Hippocampal formation (tissue), 2 donors: ENCODE measurements around the gene PRRG4.
"Not testable (repeated sequence)": the region's sequence is repeated elsewhere in the genome, so short reads cannot be mapped to it uniquely, and the experiment has no call there.

Source experiments
- DNase-seq, 2 donors: peaks; one replicate each; lab custom pipeline; 2025; lab: John Stamatoyannopoulos, UW

Gene PRRG4

DNA sequence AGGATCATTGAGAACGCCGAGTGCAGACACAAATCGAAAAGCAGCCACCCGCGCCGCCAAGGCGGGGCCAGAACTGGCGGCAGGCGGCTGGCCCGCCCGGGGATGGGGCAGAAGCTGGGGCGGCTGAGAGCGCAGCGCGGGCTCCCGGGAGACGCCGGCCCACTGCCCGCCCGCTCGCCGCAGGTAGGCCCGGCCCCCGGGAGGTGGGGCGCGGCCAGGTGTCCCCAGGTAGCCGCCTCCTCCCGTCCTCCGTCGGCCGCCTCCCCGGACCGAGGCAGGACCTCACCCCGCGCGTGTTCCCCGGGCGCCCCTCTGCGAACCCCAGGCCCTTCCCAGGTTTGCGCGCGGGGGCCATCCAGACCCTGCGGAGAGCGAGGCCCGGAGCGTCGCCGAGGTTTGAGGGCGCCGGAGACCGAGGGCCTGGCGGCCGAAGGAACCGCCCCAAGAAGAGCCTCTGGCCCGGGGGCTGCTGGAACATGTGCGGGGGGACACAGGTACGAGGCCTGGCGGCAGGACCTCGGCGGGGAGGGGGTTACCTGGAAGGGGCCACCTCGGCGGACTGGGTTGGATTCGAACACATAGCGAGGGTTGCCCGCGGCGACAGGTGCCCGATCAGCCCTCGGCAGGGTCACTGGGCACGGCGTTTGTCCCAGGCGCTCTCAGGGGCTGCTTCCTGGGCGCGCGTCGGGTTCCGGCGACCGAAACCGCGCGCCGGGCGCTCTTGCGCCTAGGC lies at the start of gene PRRG4:
Gene PRRG4 (plus strand): TSS at position 248 of the 733 bp plus-strand sequence. CDS start 603 bp downstream, outside the sequence.
- peak; percentile 8 to 38 for DNase-seq

DNA sequence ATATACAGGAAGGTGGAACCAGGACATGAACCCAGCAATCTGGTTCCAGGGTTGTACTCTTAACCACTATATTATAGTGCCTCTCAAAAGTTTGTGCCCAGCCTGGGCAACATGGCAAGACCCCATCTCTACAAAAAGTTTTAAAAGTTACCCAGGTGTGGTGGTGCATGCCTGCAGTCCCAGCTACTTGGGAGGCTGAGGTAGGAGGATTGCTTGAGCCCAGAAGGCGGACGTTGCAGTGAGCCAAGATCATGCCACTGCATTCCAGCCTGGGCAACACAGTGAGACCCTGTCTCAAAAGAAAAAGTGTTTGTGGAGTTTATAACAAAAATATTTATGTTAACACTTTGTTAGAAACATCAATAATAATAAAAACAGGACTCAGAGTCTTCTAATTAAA lies 48.9 kb upstream of the PRRG4 start:
- not testable (repeated sequence) for DNase-seq

DNA sequence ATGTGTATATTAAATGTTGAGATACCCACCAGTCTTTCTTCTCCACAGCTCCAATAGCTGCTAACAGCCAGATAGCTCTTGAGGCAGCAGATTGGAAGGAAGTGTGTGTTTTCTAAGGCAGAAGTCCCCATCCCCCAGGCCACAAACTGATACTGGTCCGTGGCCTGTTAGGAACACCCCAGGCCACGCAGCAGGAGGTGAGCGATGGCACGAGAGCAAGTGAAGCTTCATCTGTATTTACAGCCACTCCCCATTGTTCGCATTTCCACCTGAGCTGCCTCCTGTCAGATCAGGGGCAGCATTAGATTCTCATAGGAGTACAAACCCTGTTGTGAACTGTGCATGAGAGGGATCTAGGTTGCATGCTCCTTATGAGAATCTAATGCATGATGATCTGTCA lies 48.0 kb upstream of the PRRG4 start:
- DNase-seq: no peak

DNA sequence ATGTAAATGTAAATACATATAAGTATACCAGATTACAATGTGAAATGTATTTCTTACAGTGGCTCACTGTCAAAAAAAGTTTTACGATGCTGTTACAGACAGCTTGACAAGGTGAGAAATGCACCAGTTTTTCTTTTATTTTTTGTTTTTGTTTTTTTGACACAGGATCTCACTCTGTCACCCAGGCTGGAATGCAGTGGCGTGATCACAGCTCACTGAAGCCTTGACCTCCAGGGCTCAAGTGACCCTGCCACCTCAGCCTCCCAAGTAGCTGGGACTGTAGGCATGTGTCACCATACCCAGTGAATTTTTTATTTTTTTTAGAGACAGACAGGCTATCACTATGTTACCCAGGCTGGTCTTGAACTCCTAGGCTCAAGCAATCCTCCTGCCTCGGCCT lies 44.5 kb upstream of the PRRG4 start:
- no peak for DNase-seq

DNA sequence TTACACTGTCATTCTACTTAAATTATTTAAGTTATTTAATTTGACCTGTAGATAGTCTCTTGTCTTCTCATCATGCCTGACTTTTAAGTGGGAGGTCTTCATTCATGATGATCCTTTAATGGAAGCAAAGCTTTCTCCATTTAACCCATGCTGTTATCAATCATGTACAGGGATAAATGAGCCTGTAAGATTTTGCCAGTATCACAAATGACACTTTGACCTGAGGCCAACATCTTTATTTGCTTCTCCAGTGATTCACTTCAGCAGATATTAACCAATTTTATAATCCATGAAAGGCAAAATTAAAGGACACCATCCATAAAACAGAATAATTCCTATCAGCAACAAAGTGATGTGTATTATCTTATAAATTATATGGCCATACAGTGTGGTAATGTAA lies 42.9 kb upstream of the PRRG4 start:
- DNase-seq: no peak

DNA sequence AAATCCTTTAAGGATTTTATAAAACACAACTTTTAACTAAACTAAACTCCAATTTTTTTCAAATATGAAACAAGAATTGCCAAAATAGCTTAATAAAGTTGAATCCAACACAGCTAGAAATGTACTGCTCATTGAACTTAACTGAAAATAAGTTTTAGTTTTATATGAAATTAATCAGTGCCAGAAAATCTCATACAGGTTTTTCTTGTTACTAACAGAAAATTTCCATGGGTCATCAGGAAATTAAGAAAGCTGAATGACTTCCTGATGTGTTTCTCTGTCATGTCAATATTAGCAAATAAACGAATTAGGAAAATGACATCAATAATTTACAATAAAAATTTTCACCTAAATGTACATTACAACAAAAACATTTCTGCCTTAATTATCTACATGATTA lies 38.8 kb upstream of the PRRG4 start:
- no peak for DNase-seq

DNA sequence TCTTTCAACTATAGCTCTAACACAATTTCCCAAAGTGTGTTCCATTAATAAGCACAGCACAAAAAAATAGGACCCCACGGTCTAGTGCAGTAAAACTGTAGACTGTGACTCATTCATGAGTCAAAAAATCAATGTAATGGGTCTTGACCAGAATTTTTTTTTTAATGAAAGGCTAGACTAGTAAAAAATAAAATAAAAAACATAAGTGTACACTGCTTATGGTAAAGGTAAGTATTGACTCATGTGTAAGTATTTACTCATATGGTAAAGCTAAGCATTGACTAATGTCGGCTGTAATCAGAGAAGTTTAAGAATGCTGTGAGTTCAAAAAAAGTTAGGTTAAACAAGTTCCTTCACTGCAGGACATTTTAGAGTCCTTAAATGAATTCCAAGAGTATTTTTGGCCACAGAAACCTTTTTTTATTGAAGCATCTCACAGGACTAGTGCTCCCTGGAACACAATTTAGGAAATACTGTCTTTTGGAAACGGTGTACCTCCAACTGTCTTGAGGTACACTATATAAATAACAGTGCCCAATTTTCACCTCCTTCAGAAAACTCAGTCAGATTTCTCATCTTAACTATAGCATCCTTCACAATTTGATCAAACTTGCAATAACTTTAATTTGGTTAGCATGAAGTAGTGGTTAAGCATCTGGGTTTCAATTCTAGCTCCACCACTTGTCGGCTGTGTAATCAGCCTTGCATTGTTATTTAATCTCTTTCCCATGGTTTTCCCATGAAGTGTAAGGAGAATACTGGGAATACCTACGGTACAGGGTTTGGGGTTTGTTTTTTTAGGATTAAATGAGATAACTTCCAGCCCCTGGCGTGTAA lies 37.4 kb upstream of the PRRG4 start:
- DNase-seq: no peak

DNA sequence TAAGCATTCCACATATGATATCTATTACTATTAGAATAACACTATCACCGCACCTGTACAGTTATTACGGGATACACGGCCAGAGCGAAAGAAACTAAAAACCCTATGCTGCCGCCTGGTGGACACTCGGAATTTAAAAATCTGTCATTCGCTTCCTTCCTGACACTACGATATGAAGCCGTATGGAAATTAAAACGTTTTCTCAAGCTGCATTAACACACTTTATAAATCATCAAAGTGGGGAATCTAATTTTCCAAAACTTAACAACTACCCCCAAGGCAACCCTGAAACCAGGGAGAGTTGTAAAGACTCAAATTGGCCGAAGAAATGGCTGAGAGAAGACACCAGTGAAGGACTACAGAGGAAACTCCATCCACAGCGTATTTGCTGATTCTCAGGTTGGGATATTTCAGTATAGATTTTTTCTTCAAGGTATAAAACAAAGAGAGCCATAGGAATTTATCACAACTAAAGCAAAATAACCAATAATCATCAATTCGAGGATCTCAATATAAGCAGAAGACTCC lies 36.7 kb upstream of the PRRG4 start:
- peak; percentile 7 to 9 for DNase-seq

DNA sequence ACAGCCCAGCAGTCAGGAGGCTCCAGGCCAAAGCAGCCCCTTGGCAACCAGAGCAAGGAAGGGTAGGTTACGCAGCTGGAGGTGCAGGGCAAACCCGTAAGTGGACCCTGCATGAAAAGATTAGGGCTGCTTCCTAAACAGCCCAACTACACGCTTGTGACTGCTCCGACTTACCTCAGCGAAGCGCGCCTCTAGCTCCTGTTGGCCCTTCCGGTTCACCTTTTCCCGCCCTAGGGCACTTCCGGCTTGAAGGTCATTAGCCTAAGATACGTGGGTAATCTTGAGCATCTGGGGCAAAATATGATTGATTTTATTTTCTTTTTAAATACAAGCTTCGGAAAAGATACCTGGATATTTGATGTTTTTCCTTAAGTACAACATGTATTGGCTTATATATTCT lies 35.3 kb upstream of the PRRG4 start, which contains the start of gene CCDC73:
Gene CCDC73 (minus strand): TSS at position 224 of the 400 bp plus-strand sequence. CDS start 34,419 bp downstream, outside the sequence.
- DNase-seq: no peak

DNA sequence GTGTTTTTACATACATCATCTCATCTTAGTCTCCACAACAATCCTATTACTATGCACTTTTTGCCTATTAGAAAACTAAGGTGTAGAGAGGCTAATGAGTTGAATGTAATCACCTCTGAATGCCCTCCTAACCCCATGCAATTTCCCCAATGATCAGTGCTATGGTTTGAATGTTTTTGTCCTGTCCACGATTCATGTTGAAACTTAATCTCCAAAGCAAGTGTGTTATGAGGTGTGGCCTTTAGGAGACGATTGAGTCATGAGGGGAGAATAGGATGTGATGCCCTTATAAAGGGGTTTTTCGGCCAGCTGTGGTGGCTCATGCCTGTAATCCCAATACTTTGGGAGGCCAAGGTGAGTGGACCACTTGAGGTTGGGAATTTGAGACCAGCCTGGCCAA lies 33.3 kb upstream of the PRRG4 start:
- no peak for DNase-seq

DNA sequence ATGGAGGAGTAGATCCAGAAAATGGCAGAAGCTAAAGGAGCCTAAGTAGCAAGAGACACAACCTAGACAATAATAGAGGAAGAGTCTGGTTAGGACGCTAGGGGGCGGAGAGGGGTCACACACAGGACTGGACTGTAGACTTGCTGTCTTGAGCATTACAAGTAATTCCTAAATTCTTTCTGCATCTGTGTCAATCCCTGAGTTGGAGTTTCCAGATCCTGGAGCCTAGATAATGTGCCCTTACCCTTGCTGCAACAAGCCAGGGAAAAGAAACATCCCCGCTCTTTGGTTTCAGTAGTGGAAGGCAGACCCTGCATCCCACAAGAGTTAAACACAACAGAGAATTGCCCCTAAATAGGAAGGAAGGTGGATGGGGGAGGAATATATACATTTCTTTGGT lies 20.4 kb upstream of the PRRG4 start:
- peak; percentile 29 to 50 for DNase-seq

DNA sequence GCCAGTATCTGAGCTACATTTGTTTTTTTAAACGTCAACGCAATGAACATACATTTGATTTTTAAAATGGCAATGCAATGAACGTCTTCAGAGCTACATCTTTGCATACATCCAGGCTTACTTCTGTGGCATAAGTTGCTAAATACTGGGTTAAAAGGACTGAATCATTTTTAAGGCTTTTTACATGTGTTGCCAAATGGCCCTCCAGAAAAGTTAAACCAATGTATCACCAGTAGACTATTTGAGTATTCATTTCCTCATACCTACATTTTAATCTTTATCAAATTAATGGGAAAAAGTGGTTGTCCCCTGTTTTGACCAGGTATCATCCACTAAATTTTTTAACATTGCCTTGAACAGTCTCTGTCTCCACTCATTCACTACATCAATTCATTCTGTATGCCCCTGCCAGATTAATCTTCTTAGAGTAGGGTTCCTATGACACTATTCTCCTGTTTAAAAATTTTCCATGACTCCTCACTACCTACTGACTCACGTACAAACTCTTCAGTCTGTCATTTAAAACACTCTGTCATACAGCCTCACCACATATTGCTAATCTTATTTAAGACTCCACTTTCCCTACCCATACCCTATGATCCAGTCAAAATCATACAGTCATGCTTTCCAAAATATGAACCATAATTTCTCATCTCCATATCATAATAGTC lies 12.4 kb upstream of the PRRG4 start:
- no peak for DNase-seq

DNA sequence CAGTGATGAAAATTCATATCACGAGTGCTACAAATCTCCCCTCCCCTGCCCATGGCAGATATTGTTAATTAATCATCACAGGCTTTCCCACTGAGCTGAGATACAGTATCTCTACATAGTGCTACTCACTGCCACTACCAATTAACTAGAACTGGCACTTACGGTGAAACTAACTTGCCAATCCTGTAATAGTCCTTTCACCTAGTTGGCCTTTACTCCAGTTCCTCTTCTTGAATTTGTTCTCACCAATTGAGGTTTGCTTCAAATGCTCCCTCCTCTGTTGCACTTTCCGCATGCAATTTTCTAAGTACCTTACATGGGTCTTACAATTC lies 11.9 kb upstream of the PRRG4 start:
- no peak for DNase-seq

DNA sequence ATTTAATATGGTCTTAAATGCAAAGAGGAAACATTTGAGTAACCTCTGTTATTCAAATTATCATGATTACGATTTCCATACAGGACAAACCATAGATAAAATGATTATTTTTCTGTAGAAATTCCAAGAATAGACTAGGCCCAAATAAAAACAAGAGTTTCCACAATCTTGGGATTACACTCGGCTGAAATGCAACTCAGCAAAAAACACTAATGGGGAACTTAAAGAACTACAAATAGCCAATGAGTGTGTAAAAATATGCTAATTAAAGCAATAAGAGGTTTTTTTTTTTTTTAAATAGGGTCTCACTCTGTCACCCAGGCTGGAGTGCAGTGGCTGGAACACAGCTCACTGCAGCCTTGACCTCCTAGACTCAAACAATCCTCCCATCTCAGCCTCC lies 10.5 kb upstream of the PRRG4 start:
- no peak for DNase-seq

DNA sequence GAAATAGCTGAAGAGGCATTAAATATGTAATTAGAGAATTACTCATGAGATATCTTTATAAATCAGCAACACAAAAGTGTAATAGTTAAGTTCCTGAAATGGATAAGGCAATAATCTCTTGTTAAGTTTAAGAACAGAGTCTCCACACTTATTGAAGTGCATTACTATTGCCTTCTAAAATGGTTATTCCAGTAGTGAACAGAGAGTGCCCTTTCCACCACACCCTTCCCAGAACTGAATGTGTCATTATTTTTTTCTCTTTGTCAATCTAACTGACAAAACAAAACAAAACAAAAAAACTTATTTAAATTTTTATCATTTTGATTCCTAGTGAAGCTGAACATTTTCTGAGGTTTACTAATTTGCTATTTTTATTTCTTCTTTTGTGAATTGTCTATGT lies 9.2 kb upstream of the PRRG4 start:
- DNase-seq: no peak

DNA sequence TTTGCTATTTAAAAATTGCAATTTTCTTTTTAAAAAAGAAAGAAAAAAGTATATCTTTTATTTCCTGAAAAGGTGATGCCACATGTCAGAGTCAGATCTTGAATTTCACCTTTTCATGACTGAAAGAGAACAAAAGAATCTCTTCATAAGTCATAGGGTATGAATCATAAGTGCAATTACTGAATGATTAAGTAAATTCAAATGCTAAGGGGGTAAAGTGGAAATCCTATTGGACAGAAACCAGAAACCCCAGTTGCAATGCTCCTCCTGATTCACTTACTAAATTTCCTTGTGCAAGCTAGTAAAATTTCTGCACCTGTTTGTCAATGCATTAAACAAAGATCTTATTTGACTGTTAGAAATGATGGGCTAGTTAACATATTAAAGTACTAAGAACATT lies 8.2 kb upstream of the PRRG4 start:
- DNase-seq: no peak

DNA sequence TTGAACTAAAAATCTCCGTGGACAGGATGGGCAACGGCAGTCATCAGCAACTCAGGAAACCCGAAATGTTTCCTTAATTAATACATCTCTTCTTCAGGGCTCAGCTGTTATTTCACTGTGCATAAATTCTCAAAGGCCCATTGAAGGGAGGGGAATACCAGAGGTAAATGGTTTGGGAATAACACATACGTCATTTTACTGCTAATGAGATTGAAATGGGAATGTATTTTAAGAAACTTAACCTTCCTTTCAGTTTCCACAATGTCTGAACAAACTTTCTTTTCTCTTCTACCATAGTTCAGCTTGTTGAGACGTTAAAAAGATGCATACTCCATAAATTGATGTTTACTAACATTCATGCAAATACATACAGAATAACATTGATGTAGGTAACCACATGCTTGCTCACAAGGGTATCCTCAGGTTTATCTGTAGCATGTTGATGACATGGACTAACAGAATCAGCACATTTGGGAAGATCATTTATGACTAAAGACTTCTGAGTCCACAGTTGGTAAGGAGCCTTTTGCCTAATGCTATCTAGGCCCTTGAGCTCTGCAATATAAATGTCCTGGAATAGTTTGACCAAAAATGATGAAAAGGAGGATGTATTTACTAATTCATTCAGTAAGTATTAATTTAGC lies 7.7 kb upstream of the PRRG4 start:
- no peak for DNase-seq

DNA sequence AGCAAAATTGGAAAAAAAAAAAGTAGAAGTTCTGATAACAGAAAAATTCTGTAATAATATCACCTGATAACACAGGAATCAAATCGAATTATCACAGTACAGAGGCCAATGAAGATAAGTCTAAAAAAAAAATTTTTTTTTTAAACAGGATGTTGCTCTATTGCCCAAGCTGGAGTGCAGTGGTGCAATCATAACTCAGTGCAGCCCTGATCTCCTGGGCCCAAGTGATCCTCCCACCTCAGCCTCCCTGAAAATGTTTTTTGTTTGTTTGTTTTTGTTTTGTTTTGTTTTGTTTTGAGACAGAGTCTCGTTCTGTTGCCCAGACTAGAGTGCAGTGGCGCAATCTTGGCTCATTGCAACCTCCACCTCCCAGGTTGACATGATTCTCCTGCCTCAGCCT lies 6.1 kb upstream of the PRRG4 start:
- not testable (repeated sequence) for DNase-seq

DNA sequence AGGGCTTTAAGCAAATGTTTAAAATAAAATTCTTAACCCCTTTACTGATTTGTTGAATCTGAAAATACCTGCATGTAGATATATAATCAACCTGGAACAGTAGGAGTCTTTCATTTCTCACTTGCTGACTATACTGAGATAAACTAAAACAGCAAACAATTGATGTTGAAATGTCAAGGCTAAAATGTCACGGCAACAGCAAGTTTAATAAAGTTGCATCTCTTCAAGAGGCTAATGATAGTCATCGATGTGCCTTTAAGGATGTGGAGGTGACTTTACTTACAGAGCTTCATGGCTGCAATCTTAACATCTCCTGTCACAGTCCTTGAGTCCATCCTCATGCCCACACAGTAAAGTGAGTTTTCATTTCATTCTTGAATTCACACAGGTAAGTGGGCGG lies 3.6 kb upstream of the PRRG4 start:
- DNase-seq: no peak

DNA sequence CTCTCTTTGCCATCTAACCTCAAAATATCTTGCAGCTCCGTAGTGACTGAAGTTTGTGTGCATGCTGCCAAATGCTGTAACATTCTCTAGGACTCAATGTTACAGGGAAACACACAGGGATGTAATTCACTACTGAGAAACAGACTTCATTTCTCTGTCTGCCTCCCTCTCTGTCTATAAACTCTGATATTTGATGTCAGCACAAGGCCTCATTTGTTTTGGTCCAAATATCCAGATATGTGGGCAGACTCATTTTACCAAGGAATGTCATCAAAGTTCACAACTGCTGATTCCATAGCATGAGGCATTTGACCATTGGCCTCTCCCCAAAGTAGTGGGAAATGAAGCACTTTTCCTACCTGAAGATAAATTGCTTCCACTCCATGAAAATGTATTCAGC lies 2.5 kb upstream of the PRRG4 start:
- no peak for DNase-seq

DNA sequence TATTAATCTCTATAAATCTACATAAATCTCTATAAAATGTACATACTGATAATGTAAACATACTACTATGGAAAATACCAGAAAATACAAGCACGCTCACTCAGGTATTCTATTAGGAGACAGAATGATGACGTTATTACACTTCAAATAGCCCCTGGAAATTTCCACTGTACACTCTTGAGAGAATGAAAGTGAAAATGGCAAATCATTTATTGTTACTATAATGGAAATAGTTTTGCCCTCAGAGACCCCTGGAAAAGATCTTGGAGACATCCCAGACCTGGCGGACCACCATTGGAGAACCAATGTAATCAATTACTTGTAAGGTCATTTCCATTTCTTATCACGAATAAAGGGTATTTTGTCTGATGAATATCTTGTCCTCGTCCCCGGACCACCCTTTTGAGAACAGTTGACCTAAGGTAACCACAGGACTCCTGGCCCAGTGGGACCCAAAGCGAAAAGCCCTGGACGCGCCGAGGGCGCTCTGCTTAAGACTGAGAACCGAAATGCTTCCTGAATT lies 509 bp upstream of the PRRG4 start:
- DNase-seq: no peak

DNA sequence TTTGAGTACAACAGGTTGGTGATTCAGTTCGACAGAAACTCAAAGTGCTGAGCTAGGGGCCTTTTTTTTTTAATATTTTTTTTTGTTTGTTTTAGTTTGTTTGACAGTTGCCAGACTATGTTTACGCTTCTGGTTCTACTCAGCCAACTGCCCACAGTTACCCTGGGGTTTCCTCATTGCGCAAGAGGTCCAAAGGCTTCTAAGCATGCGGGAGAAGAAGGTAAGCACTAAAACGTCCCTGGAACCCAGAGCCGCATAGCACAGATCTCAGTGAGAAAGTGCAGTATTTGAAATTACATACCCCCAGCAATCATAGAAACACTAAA lies 649 bp downstream of the PRRG4 start:
- DNase-seq: no peak
